Prostate gland (tissue), 2 donors: ENCODE data around the gene MSL1. TPM values are rescaled to one million over a fixed set of nuclear protein-coding genes. Genes with fewer than 3 reads are reported as not detected.

Experiments used
- DNase-seq: peaks from one replicate; pipeline ENCODE4 v3.0.0-alpha.2; 2019; ENCODE audit warnings: low spot score
- H3K27ac ChIP-seq, 2 donors: fragments of 200-600 bp; sonication (generic); 2 replicates each; pipeline ENCODE4 v1.5.1; 2017 to 2019
- H3K27me3 ChIP-seq: fragments of 200-600 bp; sonication (generic); replicated peaks from 2 replicates; pipeline ENCODE4 v1.5.1; 2019; ENCODE audit not compliant: insufficient read depth
- H3K36me3 ChIP-seq, 2 donors: fragments of 200-600 bp; sonication (generic); 1 replicate in 1 of 2; 2 replicates in 1 of 2; pipeline versions ENCODE4 v1.5.1 to v1.8.1; 2017 to 2019
- H3K4me1 ChIP-seq: fragments of 200-600 bp; sonication (generic); replicated peaks from 2 replicates; pipeline ENCODE4 v1.5.1; 2019
- H3K4me3 ChIP-seq, 2 donors: fragments of 200-600 bp; sonication (generic); 2 replicates each; pipeline ENCODE4 v1.5.1; 2017 to 2019
- H3K9me3 ChIP-seq: fragments of 200-600 bp; sonication (generic); 2 replicates; pipeline ENCODE4 v1.5.1; 2017
- CTCF ChIP-seq, 4 experiments: fragments of 200-600 bp in 2 of 4; fragments of 450-650 bp in 2 of 4; sonication (generic) in 2 of 4; IDR thresholded peaks; 1 replicate in 3 of 4; 2 replicates in 1 of 4; pipeline ENCODE4 v1.5.1; 2016 to 2019; ENCODE audit warnings: antibody characterized with exemption in 4 of 4, mild to moderate bottlenecking in 2 of 4, moderate library complexity in 2 of 4
- POLR2A ChIP-seq: fragments of 450-650 bp; IDR thresholded peaks from one replicate; pipeline ENCODE4 v1.6.1; 2016; ENCODE audit warnings: antibody characterized with exemption, mild to moderate bottlenecking
- POLR2AphosphoS5 ChIP-seq: sonication (generic); formaldehyde crosslinking; IDR thresholded peaks from one replicate; pipeline ENCODE4 v1.6.1; 2017; ENCODE audit warnings: antibody characterized with exemption
- WGBS: methylation state at CpG from one replicate; pipeline ENCODE4 v1.1.5; 2018; 5-methylcytosine and 5-hydroxymethylcytosine counted together
- intact Hi-C: fragments of 100-400 bp; cut with DNase I; formaldehyde crosslinking; loops from one replicate; pipeline ENCODE4 v1.14.2; 2022
- total RNA-seq, 2 donors: library from RNA; depleted of rRNA; stranded (reverse); fragments of >200 nt; gene quantifications; one replicate each; pipeline ENCODE4 v1.1.0, GENCODE V29; 2016

Gene MSL1
- total RNA-seq, 2 donors from 2014 or later: 77.0 to 112 TPM

DNA sequence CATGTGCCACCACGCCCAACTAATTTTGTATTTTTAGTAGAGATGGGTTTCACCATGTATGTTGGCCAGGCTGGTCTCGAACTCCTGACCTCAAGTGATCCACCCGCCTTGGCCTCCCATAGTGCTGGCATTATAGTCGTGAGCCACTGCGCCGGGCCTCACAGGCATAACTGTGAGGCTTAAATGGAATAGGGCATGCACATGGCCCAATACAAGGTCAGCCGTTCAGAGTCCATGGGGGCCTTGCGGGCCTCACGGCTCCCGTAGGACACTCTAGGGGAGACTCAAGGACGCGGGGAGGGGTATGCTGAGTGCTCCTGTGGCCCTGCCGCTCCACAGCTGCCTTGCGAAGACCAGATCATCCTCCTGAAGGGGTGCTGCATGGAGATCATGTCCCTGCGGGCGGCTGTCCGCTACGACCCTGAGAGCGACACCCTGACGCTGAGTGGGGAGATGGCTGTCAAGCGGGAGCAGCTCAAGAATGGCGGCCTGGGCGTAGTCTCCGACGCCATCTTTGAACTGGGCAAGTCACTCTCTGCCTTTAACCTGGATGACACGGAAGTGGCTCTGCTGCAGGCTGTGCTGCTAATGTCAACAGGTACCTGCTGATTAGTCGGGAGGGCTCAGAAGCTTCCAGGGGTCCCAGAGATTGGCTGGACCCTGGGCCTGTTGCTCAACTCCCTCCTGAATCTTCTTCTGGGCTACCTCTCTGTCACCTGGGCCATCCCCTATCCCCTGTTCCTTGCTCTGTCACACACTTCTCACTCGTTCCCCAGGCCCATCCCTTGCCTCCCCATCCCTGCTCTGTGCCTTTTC, 33.7 kb upstream of the MSL1 start:
- H3K4me3 ChIP-seq: no peak overlapping the region
- peaks cover 11 to 27% of the 10 kb centered on the region in 2 donors for H3K36me3 ChIP-seq
- TF ChIP-seq POLR2A: no peak
- no peaks in the 10 kb centered on the region for H3K9me3 ChIP-seq
- no peaks in the 10 kb centered on the region for H3K4me1 ChIP-seq
- WGBS: 82% methylated on average over 27 of the region's 28 CpGs
- DNase-seq: no peak
- intact Hi-C loops: no loop called here
- H3K27ac ChIP-seq: no peak overlapping the region
- no peaks in the 10 kb centered on the region for H3K27me3 ChIP-seq

DNA sequence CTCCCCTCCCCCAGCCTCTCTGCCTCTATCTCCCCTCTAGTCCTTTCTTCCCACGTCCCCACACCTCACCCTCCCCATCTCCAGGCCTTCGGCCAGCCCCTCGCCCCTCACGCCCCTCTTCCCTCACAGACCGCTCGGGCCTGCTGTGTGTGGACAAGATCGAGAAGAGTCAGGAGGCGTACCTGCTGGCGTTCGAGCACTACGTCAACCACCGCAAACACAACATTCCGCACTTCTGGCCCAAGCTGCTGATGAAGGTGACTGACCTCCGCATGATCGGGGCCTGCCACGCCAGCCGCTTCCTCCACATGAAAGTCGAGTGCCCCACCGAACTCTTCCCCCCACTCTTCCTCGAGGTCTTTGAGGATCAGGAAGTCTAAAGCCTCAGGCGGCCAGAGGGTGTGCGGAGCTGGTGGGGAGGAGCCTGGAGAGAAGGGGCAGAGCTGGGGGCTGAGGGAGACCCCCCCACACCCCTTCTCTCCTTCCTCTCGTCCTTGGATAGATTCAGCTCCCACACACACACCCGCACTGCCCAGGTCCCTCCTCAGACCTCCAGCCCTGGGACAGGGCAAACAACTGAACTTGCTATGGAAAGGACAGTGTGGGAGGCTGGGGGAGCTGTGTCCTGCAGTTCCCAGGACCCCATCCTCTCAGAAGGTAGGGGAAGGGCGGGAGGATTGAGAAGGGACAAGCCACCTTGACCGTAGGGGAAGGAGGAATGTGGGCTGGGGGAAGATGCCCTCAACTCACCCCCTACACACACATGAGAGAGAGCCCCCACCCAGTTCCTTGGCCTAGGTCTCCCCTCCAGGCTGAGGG, 32.5 kb upstream of the MSL1 start:
- H3K9me3 ChIP-seq: no peaks in the 10 kb centered on the region
- TF ChIP-seq POLR2A (no peak), CTCF (IDR thresholded peaks at IDR 0.05) (no peak), POLR2AphosphoS5 (no peak)
- H3K4me1 ChIP-seq: no peaks in the 10 kb centered on the region
- DNase-seq: no peak
- no peak overlapping the region for H3K4me3 ChIP-seq
- no peaks in the 10 kb centered on the region for H3K27me3 ChIP-seq
- WGBS: 75% methylated on average over 26 of the region's 26 CpGs
- H3K36me3 ChIP-seq: peaks cover 15 to 35% of the 10 kb centered on the region in 2 donors
- intact Hi-C loops: no loop called here
- peak overlapping the region; percentile 5 to 22 for H3K27ac ChIP-seq

- intact Hi-C loops: no loop called here
- no peaks in the 10 kb centered on the region for H3K9me3 ChIP-seq
- H3K27me3 ChIP-seq: no peaks in the 10 kb centered on the region
- WGBS: 65% methylated on average over 14 of the region's 14 CpGs
- H3K36me3 ChIP-seq: peaks cover 15 to 29% of the 10 kb centered on the region in 2 donors
- H3K27ac ChIP-seq: peak overlapping the region; percentile 11 to 22
- no peak for TF ChIP-seq POLR2AphosphoS5
- TF ChIP-seq POLR2A: no peak
- no peak for TF ChIP-seq CTCF (IDR thresholded peaks at IDR 0.05)
- no peak overlapping the region for H3K4me3 ChIP-seq
- no peak for DNase-seq
- no peaks in the 10 kb centered on the region for H3K4me1 ChIP-seq
Observed at GRCh38 chr17:40090237-40091119, 31.3 kb upstream of the MSL1 start.

DNA sequence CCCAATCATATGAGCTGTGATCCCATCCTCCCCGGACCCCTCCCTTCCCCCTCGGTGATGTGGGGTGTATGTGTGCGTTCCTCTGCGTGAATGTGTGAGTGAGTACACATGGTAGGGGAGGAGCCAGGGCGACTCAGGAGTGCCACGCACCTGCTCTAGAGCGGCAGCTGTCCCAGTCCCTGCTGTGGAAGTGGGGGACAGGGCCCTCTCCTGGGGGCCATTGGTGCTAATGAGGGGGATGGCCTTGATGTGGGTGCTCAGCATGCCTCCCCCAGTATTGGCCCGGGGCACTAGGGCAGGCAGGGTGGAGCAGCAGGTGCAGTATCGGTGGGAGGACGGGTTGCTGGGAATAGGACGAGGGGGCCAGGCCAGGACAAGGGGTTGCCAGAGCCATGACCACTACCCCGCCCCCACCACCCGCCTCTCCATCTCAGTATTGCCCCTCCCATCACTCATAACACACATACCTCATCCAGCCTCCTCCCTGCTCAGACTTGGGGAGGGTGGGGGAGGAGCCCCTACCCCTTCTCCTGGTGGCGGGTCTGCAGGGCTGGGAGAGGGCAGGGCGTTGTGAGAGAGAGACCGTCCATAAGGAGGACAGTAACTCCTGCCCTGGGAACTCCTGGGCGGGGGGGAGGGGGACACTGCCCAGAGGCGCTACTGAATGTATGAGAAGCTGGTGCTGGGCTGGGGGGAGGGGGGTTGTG, 29.9 kb upstream of the MSL1 start:
- no peaks in the 10 kb centered on the region for H3K4me1 ChIP-seq
- intact Hi-C loops: no loop called here
- H3K36me3 ChIP-seq: peaks cover 15 to 34% of the 10 kb centered on the region in 2 donors
- no peak for TF ChIP-seq CTCF (IDR thresholded peaks at IDR 0.05)
- no peak for TF ChIP-seq POLR2AphosphoS5
- no peak for TF ChIP-seq POLR2A
- no peak overlapping the region for H3K4me3 ChIP-seq
- H3K9me3 ChIP-seq: no peaks in the 10 kb centered on the region
- H3K27ac ChIP-seq: peak overlapping the region; percentile 39 to 88
- WGBS: 37% methylated on average over 18 of the region's 18 CpGs
- H3K27me3 ChIP-seq: no peaks in the 10 kb centered on the region
- no peak for DNase-seq
